AG20443 (cell line): ENCODE results near the gene CCDC68.

Experiments used
- DNase-seq: peaks from one replicate; pipeline ENCODE4 v3.0.0; 2012; ENCODE audit warnings: low spot score, mixed read lengths

The CCDC68 gene

DNA sequence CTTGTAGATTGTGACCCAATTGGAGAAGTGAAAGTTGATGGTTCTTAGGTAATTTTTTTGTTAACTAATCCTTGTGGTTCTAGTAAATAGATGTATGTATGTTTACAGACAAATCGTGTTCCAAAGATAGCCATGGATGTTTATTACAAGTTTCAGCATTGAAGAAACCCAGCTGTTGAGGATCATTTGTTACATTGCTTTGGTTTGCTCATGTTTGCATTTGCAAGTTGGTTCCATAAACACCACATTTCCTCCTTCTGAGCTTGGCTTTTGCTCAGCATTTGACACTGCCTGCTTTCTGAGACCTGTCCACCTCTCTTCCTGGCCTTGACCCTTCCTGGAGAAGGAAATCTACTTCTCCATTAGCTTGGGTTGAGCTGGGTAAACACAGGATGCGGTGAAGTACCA, 1.8 kb upstream of the CCDC68 start:
- DNase-seq, result no peak

DNA sequence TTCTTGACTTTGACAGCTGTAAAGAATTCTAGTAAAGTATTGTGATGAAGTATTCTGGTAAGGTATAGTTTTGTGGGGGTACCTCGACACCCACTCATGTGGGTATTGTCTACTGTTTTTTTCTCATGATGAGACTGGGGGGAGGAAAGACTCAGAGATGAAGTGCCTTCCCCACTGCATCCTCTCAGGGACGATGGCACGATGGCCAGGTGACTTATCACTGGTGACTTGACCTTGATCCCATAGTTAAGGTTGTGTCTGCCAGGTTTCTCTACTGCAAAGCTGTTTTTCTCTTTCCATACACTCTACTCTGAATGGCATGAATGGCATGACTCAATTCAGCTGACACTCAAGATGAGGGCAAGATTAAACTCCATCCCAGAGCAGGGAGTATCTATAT, 936 bp upstream of the CCDC68 start:
- DNase-seq, result no peak

- no peak for DNase-seq
Observed at GRCh38 chr18:54957996-54958395, 1.3 kb downstream of the CCDC68 start.

GRCh38 chr18:54957296-54957832, 1.9 kb downstream of the CCDC68 start:
- DNase-seq, result no peak

GRCh38 chr18:54956506-54956905, 2.8 kb downstream of the CCDC68 start:
- no peak for DNase-seq

- DNase-seq, result no peak
Observed at GRCh38 chr18:54952026-54952425, 7.2 kb downstream of the CCDC68 start.

DNA sequence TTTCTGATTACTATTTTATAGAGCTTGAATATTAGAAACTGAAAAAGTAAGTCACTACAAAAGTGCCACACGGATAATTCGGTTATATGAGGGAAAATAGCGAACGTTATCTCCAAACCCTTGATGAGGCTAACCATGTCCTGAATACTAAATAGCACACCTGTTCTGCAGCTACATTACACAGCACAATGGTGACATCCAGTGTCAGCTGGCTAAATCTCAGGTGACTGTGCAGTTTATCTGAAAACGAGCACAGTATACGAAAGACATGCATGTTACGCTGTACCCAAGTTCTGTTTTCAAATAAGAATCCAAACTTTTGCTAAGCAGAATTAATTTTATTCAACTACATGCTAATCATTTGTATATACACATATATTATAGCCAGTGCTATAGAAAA, 9.0 kb downstream of the CCDC68 start:
- no peak for DNase-seq

- no peak for DNase-seq
Observed at GRCh38 chr18:54949588-54949987, 9.7 kb downstream of the CCDC68 start.

- no peak for DNase-seq
Observed at GRCh38 chr18:54948350-54948837, 10.9 kb downstream of the CCDC68 start.

- DNase-seq, result no peak
Observed at GRCh38 chr18:54947091-54947490, 12.2 kb downstream of the CCDC68 start.

- no peak for DNase-seq
Observed at GRCh38 chr18:54946149-54946581, 13.1 kb downstream of the CCDC68 start.

- DNase-seq, result no peak
Observed at GRCh38 chr18:54945576-54946125, 13.6 kb downstream of the CCDC68 start.

- DNase-seq, result no peak
Observed at GRCh38 chr18:54942569-54942968, 16.7 kb downstream of the CCDC68 start.

- no peak for DNase-seq
Observed at GRCh38 chr18:54942144-54942543, 17.1 kb downstream of the CCDC68 start.

DNA sequence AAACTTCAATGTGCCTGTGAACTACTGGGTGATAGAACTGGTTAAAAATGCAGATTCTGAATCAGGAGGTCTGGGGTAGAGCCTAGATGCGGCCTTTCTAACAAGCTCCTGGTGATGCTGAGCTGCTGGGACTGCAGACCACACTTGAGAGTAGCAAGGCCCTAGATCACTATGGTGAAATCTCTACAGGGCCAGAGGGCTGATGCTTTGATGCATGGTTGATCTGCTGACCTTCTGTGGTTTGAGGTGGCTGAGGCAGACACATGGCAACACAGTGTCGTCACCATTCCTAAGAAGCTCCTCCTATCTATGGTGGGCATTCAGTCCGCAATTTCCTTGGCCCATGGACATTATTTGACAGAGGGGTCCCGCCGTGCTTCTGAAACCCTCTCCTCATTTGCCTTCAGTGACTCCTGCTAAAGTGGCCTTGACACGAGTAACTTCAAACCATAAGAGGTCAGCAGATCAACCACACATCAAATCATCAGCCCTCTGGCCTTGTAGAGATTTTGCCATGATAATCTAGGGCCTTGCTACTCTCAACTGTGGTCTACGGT, 19.8 kb downstream of the CCDC68 start:
- no peak for DNase-seq

DNA sequence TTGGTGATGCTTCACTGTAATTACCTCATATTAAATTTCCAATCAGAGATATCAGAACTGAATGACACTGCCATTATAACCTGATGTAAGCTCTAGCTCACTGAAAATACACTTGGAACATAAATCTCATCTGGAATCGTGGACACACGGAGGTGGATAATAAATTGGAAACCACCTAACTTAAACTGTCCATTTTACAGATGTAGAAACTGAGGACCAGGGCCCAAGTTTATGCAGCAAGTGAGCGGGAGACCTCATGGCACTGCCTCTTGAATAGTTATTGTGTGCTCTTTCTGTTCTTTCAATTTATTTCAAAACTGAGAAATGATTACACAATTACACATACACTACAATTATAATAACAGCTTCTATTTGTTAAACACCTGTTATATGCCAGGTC, 20.8 kb downstream of the CCDC68 start:
- no peak for DNase-seq

- no peak for DNase-seq
Observed at GRCh38 chr18:54932472-54932871, 26.8 kb downstream of the CCDC68 start.

DNA sequence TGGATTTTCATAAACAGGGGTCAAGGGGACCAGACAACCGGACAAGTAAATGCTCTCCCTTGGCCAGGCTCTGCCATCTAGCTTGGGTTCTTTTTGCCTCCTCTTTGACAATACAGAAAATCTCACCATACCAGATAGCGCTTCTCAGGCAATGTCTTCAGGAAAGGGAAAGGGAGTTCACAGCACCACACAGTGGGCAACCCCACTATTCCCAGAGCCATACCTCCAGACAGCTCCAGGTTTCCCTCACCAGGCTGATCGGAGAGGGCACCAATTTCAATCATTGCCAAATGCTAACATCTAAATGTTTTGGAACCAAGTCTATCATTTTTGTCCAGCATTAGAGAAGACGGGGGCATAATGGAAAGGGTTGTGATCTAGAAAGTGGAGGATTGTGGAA, 28.1 kb downstream of the CCDC68 start:
- no peak for DNase-seq

GRCh38 chr18:54928236-54928635, 31.0 kb downstream of the CCDC68 start:
- DNase-seq, result no peak

DNA sequence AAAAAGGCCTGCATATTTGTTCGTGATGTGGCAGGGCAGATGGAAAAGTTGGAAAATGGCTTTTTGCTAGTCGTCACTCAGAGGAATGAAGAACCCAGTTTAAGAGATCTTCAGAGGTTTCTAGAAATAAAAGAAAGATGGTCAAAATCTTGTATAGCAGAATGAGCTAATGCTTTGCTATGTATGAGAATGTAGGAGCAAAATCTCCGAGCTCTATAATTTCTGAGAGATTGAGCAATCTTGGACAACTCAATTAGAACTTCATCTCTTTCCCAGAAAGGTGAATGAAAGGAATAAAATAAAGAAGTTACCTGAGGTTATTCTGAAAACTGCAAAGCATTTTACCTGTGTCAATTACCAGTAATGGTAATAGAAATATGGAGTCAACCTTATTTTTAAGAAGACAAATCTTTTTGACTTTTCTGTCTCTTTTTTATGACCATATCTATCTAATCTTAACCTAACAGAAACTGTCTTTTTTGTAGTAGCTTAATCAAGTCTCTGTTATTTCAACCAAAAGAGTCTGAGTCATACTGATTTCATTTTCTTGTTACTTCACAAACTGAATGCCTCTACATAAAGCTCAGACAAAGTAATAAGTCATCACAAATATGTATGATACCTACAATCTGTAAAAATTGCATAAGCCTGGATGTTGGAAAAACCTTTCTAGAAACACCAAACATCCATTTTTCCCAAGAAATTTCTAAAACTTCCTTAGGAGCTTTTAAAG, 32.5 kb downstream of the CCDC68 start:
- DNase-seq, result no peak

GRCh38 chr18:54924948-54925347, 34.3 kb downstream of the CCDC68 start:
- DNase-seq, result no peak

- DNase-seq, result no peak
Observed at GRCh38 chr18:54923339-54923956, 35.8 kb downstream of the CCDC68 start.

- no peak for DNase-seq
Observed at GRCh38 chr18:54919412-54919811, 39.8 kb downstream of the CCDC68 start.
